ENCODE measurements around the gene KCNMA1.

The KCNMA1 gene

DNA sequence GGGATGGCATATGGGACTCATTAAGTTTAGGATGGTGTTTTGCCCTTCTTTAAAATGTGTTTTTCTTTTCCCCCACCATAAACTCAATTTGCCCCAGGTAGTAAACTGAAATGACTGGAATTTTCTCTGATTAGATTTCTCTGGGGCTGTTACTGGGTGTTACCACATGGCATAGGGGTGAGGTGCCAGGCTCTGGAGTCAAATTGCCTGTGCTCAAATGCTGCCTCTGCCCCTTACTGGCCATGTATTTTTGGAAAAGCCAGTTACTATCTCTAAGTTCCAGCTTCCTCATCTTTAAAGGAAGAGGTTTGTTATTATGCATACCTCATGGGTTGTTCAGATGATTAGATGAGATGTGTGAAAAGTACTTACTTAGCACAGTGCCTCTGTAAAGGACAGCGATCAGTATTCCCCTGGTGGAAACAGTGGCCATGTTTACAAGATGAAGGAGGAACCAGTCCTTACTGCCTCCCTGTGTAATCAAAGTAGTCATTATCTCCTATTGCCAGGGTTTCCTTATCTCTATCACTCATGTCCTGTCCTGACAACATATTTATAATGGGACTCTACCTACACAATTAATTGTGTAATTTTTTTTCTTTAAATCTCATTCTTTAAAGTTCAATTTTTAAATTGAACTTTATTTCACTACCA lies 352.0 kb downstream of the KCNMA1 start:
- Histone ChIP-seq H3K36me3 (ENCODE audit: control insufficient read depth in 2 of 2, insufficient read depth in 2 of 2, low read length in 2 of 2) (no peaks in the 10 kb centered on the region), H3K4me1 (ENCODE audit: control insufficient read depth in 2 of 2, insufficient read depth in 2 of 2, low read length in 2 of 2) (peaks cover 0 to 4% of the 10 kb centered on the region in 2 donors)

DNA sequence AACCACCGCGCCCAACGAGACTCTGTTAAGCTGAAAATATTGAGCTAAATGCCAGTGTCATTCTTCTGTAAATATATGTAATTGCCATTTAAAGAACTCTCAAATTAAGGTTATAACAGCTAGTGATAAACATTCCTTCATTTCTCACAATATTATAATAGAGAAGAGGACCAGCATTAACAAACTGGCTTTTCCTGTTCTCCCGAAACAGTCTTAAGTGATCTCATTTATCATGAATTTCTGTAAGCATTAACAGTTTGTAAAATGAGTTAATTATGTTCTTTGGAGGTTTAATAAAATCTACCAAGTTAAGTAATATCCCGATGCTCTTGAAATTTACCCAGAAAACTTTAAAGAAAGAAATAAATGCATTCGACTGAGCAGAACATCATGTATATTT lies 352.8 kb downstream of the KCNMA1 start:
- H3K4me3 ChIP-seq (ENCODE audit: low read length in 2 of 2) = no peak overlapping the region
- H3K4me1 ChIP-seq (ENCODE audit: control insufficient read depth in 2 of 2, insufficient read depth in 2 of 2, low read length in 2 of 2) = peaks cover 0 to 4% of the 10 kb centered on the region in 2 donors
- H3K27me3 ChIP-seq (ENCODE audit: control insufficient read depth in 2 of 2, insufficient read depth in 2 of 2, low read length in 2 of 2) = peaks cover 0 to 7% of the 10 kb centered on the region in 2 donors
- no peak overlapping the region for H3K27ac ChIP-seq (ENCODE audit: low read depth in 2 of 2, low read length in 2 of 2)
- no peaks in the 10 kb centered on the region for H3K36me3 ChIP-seq (ENCODE audit: control insufficient read depth in 2 of 2, insufficient read depth in 2 of 2, low read length in 2 of 2)
- H3K9ac ChIP-seq (ENCODE audit: low read depth in 1 of 2, low read length in 2 of 2) = no peak overlapping the region
- no peaks in the 10 kb centered on the region for H3K9me3 ChIP-seq (ENCODE audit: control insufficient read depth in 2 of 2, low read length in 2 of 2)

More for the DNA sequence above, 352.0 kb downstream of the KCNMA1 start:
- H3K9me3 ChIP-seq (ENCODE audit: control insufficient read depth in 2 of 2, low read length in 2 of 2) = no peaks in the 10 kb centered on the region
- no peak overlapping the region for H3K4me3 ChIP-seq (ENCODE audit: low read length in 2 of 2)
- H3K27ac ChIP-seq (ENCODE audit: low read depth in 2 of 2, low read length in 2 of 2) = no peak overlapping the region
- H3K27me3 ChIP-seq (ENCODE audit: control insufficient read depth in 2 of 2, insufficient read depth in 2 of 2, low read length in 2 of 2) = peaks cover 0 to 7% of the 10 kb centered on the region in 2 donors
- no peak overlapping the region for H3K9ac ChIP-seq (ENCODE audit: low read depth in 1 of 2, low read length in 2 of 2)

DNA sequence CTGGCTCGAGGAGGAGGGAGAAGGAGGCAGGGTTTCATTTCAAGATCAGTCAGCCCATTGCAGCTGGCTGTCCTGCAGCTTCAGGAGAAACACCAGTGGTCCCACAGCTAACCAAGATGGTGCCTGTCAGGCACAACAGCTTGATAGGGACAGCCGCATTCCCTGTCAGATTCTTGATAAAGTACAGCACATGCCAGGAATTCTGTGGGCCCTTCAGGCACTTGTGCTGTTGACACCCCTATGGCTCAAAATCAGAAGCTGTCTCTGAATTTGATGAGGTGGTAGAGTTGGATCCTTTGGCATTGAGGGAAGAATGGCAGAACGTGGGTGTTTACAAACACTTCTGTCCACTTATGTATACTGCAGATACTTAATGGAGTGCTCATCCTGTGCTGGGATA lies 354.3 kb downstream of the KCNMA1 start:
- H3K4me3 ChIP-seq (ENCODE audit: low read length in 2 of 2) = no peak overlapping the region
- H3K4me1 ChIP-seq (ENCODE audit: control insufficient read depth in 2 of 2, insufficient read depth in 2 of 2, low read length in 2 of 2) = peaks cover 0 to 4% of the 10 kb centered on the region in 2 donors
- no peaks in the 10 kb centered on the region for H3K36me3 ChIP-seq (ENCODE audit: control insufficient read depth in 2 of 2, insufficient read depth in 2 of 2, low read length in 2 of 2)
- H3K9ac ChIP-seq (ENCODE audit: low read depth in 1 of 2, low read length in 2 of 2) = no peak overlapping the region
- H3K27ac ChIP-seq (ENCODE audit: low read depth in 2 of 2, low read length in 2 of 2) = no peak overlapping the region
- no peaks in the 10 kb centered on the region for H3K9me3 ChIP-seq (ENCODE audit: control insufficient read depth in 2 of 2, low read length in 2 of 2)
- H3K27me3 ChIP-seq (ENCODE audit: control insufficient read depth in 2 of 2, insufficient read depth in 2 of 2, low read length in 2 of 2) = peaks cover 0 to 7% of the 10 kb centered on the region in 2 donors

DNA sequence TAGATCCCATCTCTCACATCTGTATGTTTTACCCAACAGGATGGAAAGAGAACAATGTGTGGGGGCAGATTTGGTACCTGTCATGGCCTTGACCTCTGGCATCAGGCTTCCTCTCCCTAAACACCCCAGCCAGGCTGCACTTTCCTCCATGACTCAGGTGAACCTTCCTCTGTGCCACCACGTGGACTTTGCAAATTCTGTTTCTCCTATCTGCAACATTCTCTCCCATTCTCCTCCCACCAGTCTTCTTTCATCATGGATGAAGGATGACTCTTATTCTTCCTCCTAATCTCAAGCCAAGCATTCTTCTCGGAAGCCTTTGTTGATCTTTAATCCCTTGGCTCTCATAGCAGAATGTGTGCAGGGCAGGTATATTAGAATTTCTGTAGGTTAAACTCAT lies 355.4 kb downstream of the KCNMA1 start:
- no peak overlapping the region for H3K9ac ChIP-seq (ENCODE audit: low read depth in 1 of 2, low read length in 2 of 2)
- no peaks in the 10 kb centered on the region for H3K4me1 ChIP-seq (ENCODE audit: control insufficient read depth in 2 of 2, insufficient read depth in 2 of 2, low read length in 2 of 2)
- H3K27ac ChIP-seq (ENCODE audit: low read depth in 2 of 2, low read length in 2 of 2) = no peak overlapping the region
- H3K27me3 ChIP-seq (ENCODE audit: control insufficient read depth in 2 of 2, insufficient read depth in 2 of 2, low read length in 2 of 2) = peaks cover 0 to 7% of the 10 kb centered on the region in 2 donors
- H3K36me3 ChIP-seq (ENCODE audit: control insufficient read depth in 2 of 2, insufficient read depth in 2 of 2, low read length in 2 of 2) = no peaks in the 10 kb centered on the region
- no peak overlapping the region for H3K4me3 ChIP-seq (ENCODE audit: low read length in 2 of 2)
- no peaks in the 10 kb centered on the region for H3K9me3 ChIP-seq (ENCODE audit: control insufficient read depth in 2 of 2, low read length in 2 of 2)

DNA sequence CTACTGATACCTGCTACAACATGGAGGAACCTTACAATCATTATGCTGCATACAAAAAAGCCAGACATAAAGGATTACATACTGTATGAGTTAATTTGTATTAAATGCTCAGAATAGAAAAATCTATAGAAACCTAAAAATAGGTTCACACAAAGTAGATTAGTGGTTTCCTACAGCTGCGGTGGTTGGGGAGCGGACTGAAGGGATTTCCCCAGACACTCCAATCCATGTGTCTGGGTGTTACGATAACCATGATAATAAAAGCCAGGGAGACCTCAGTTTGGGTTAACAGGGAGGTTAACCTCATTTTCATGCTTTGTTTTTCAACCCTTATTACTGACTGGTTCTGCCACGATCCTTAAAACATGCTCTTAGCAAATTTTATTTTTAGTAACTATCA lies 355.9 kb downstream of the KCNMA1 start:
- H3K4me1 ChIP-seq (ENCODE audit: control insufficient read depth in 2 of 2, insufficient read depth in 2 of 2, low read length in 2 of 2) = no peaks in the 10 kb centered on the region
- no peak overlapping the region for H3K27ac ChIP-seq (ENCODE audit: low read depth in 2 of 2, low read length in 2 of 2)
- H3K27me3 ChIP-seq (ENCODE audit: control insufficient read depth in 2 of 2, insufficient read depth in 2 of 2, low read length in 2 of 2) = peaks cover 0 to 7% of the 10 kb centered on the region in 2 donors
- no peak overlapping the region for H3K4me3 ChIP-seq (ENCODE audit: low read length in 2 of 2)
- H3K9ac ChIP-seq (ENCODE audit: low read depth in 1 of 2, low read length in 2 of 2) = no peak overlapping the region
- no peaks in the 10 kb centered on the region for H3K9me3 ChIP-seq (ENCODE audit: control insufficient read depth in 2 of 2, low read length in 2 of 2)
- no peaks in the 10 kb centered on the region for H3K36me3 ChIP-seq (ENCODE audit: control insufficient read depth in 2 of 2, insufficient read depth in 2 of 2, low read length in 2 of 2)

DNA sequence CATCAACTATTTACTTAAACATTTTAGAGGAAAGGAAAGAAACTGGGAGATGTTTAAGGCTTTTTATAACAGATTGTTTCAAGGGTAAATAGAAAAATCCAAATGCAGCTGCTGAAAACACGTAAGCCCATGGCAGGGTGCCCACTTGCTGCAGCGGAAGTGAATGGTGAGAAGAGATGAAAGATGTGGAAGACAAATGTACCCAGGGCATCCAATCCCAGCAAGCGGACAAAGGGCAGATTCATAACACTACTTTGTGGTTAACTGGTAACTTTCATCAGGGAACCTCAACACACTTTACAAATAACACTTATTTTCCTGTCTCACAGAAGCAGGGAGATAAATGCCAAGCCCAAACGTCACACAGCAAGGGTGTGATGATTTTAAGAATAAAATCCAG lies 358.4 kb downstream of the KCNMA1 start:
- no peak overlapping the region for H3K27ac ChIP-seq (ENCODE audit: low read depth in 2 of 2, low read length in 2 of 2)
- H3K9ac ChIP-seq (ENCODE audit: low read depth in 1 of 2, low read length in 2 of 2) = no peak overlapping the region
- H3K36me3 ChIP-seq (ENCODE audit: control insufficient read depth in 2 of 2, insufficient read depth in 2 of 2, low read length in 2 of 2) = no peaks in the 10 kb centered on the region
- H3K4me1 ChIP-seq (ENCODE audit: control insufficient read depth in 2 of 2, insufficient read depth in 2 of 2, low read length in 2 of 2) = no peaks in the 10 kb centered on the region
- no peaks in the 10 kb centered on the region for H3K9me3 ChIP-seq (ENCODE audit: control insufficient read depth in 2 of 2, low read length in 2 of 2)
- H3K27me3 ChIP-seq (ENCODE audit: control insufficient read depth in 2 of 2, insufficient read depth in 2 of 2, low read length in 2 of 2) = peaks cover 0 to 7% of the 10 kb centered on the region in 2 donors
- no peak overlapping the region for H3K4me3 ChIP-seq (ENCODE audit: low read length in 2 of 2)

DNA sequence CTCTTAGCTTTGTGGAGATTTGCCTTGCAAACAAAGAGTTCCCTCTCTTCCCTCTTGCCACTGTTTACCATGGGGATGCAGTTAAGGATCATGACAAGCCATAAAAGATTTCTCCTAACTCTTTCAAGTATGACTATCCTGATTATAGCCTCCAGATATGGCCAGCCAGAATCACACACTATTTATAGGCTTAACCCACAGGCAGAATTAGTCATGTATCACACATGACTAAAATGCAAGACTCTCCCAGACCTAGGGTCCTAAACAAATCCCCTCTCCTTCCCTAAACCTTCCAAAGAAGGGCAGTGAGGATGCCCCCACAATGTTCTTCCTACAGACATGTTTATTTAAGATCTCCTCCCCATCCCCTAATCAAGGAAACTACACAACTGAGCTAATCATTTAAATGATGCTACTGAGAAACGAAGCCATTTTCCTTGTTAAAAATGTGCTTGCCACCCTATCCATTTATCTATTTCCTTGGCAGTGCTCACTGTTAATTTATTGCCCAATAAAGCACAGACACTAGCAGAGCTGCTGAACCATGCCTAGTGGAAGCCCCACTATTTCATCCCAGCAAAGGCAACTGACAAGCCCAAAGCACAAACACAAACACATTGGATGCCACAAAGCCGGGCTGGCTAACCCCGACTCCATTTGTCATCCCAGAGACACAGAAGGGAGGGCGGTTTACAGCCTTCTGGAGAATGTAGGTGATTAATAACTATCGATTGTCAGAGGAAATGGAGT lies 363.4 kb downstream of the KCNMA1 start:
- H3K4me3 ChIP-seq (ENCODE audit: low read length in 2 of 2) = no peak overlapping the region
- H3K27ac ChIP-seq (ENCODE audit: low read depth in 2 of 2, low read length in 2 of 2) = no peak overlapping the region
- H3K27me3 ChIP-seq (ENCODE audit: control insufficient read depth in 2 of 2, insufficient read depth in 2 of 2, low read length in 2 of 2) = no peaks in the 10 kb centered on the region
- H3K9ac ChIP-seq (ENCODE audit: low read depth in 1 of 2, low read length in 2 of 2) = no peak overlapping the region
- H3K36me3 ChIP-seq (ENCODE audit: control insufficient read depth in 2 of 2, insufficient read depth in 2 of 2, low read length in 2 of 2) = no peaks in the 10 kb centered on the region
- no peaks in the 10 kb centered on the region for H3K4me1 ChIP-seq (ENCODE audit: control insufficient read depth in 2 of 2, insufficient read depth in 2 of 2, low read length in 2 of 2)
- no peaks in the 10 kb centered on the region for H3K9me3 ChIP-seq (ENCODE audit: control insufficient read depth in 2 of 2, low read length in 2 of 2)

DNA sequence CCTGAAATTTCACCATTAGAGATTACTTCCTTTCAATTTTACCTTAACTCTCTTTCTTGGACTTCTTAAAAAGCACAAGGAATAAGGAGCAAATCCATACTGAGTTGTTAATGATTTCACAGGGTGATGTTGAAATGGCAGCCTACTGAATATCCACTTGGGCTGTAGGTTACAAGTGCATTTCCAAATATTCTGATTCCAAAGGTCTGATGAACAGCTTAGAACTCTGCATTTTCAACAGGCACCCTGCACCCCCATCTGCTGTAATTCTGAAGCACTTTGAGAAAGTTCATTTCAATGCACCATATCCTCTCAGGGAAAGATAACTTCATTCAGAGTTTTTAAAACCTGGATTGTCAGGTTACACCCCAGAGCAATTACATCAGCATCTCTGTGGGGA lies 368.4 kb downstream of the KCNMA1 start:
- Histone ChIP-seq H3K9me3 (ENCODE audit: control insufficient read depth in 2 of 2, low read length in 2 of 2) (no peaks in the 10 kb centered on the region), H3K4me3 (ENCODE audit: low read length in 2 of 2) (no peak overlapping the region), H3K4me1 (ENCODE audit: control insufficient read depth in 2 of 2, insufficient read depth in 2 of 2, low read length in 2 of 2) (no peaks in the 10 kb centered on the region), H3K27me3 (ENCODE audit: control insufficient read depth in 2 of 2, insufficient read depth in 2 of 2, low read length in 2 of 2) (peaks cover 0 to 2% of the 10 kb centered on the region in 2 donors), H3K36me3 (ENCODE audit: control insufficient read depth in 2 of 2, insufficient read depth in 2 of 2, low read length in 2 of 2) (no peaks in the 10 kb centered on the region), H3K27ac (ENCODE audit: low read depth in 2 of 2, low read length in 2 of 2) (no peak overlapping the region), H3K9ac (ENCODE audit: low read depth in 1 of 2, low read length in 2 of 2) (no peak overlapping the region)

DNA sequence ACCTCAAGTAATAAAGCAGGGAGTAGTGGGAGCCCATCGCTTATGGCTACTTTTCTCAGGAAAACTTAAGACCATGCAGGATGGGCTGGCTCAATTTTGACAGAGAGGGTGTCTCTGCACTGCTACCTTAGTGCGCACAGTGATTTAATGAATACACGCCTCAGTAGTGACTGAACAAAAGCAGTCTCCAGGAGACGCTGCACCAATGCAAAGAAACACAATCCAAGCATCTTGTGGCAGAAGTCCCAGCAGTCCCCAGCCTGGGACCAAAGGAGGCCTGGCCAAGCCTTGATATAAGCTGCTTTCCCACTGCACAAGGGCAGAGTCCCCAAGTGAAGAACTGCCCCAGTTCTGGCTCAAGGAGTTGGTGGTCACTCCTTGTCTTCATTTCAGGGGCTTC lies 368.9 kb downstream of the KCNMA1 start:
- H3K27me3 ChIP-seq (ENCODE audit: control insufficient read depth in 2 of 2, insufficient read depth in 2 of 2, low read length in 2 of 2) = peaks cover 0 to 2% of the 10 kb centered on the region in 2 donors
- no peak overlapping the region for H3K4me3 ChIP-seq (ENCODE audit: low read length in 2 of 2)
- no peaks in the 10 kb centered on the region for H3K9me3 ChIP-seq (ENCODE audit: control insufficient read depth in 2 of 2, low read length in 2 of 2)
- H3K4me1 ChIP-seq (ENCODE audit: control insufficient read depth in 2 of 2, insufficient read depth in 2 of 2, low read length in 2 of 2) = no peaks in the 10 kb centered on the region
- H3K36me3 ChIP-seq (ENCODE audit: control insufficient read depth in 2 of 2, insufficient read depth in 2 of 2, low read length in 2 of 2) = no peaks in the 10 kb centered on the region
- H3K27ac ChIP-seq (ENCODE audit: low read depth in 2 of 2, low read length in 2 of 2) = no peak overlapping the region
- H3K9ac ChIP-seq (ENCODE audit: low read depth in 1 of 2, low read length in 2 of 2) = no peak overlapping the region
